Activated T-helper 1 cell treated with Interleukin-2 at 50 U/mL for 16 hours (primary cell): ENCODE results near the gene ANKH.
"Not testable (repeated sequence)": the region's sequence is repeated elsewhere in the genome, so short reads cannot be mapped to it uniquely, and the experiment has no call there.

Experiments used
- DNase-seq: peaks from one replicate; pipeline ENCODE4 v3.0.0-alpha.2; 2020; ENCODE audit warnings: low read depth

Gene ANKH

GRCh38 chr5:14826714-14827113 is 44.9 kb downstream of the ANKH start:
- no peak for DNase-seq

DNA sequence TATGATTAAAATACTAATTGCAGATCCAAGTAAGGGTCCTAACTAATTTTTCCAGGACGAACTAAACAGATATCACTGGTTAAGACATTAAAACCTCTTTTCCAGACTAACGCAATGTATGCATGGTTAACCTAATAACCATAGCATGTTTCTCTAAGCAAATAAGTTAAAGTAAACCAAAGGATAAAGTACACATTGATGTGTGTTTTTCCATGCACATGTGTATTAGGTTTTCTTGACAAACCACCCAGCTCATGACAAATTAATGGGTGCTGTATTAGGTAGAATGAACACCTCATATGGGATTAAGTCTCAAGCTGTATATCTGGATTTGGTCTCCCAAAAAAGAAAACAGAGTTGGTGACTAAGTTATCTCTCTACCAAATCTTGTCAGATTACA is 45.6 kb downstream of the ANKH start:
- DNase-seq: no peak

GRCh38 chr5:14824499-14824898 is 47.1 kb downstream of the ANKH start:
- DNase-seq: no peak

DNA sequence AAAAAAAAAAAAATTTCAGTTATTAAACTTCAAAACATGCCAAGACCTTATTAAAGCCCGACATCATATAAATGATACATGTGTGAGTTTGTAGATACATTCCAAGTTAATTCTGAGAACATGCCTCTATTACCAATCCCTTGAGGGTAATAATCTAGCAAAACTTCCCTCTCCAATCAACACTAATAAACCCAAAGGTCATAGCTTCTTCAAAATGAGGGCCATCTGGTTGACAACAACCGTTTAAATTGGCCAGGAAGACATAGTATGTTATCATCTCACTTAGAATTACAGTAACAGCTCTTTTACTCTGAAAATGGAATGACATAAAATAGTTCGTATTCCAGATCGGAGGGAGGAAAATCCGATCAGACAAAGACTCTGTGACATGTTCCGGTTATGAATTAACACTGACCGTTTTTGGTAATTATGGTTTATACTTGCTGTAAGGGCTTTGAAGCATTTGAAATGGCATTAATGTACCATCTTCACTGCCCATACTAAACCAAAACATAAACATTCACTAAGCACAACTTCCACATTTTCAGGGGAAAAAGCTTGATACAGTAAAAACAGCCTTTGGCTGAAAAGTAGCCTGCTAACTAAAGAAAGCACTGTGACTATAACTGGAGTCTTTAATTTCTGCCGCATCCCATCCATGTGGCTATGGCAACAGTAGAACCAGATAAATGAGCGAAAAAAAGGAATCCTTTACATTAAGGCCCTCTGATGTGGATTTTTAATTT is 50.3 kb downstream of the ANKH start:
- no peak for DNase-seq

DNA sequence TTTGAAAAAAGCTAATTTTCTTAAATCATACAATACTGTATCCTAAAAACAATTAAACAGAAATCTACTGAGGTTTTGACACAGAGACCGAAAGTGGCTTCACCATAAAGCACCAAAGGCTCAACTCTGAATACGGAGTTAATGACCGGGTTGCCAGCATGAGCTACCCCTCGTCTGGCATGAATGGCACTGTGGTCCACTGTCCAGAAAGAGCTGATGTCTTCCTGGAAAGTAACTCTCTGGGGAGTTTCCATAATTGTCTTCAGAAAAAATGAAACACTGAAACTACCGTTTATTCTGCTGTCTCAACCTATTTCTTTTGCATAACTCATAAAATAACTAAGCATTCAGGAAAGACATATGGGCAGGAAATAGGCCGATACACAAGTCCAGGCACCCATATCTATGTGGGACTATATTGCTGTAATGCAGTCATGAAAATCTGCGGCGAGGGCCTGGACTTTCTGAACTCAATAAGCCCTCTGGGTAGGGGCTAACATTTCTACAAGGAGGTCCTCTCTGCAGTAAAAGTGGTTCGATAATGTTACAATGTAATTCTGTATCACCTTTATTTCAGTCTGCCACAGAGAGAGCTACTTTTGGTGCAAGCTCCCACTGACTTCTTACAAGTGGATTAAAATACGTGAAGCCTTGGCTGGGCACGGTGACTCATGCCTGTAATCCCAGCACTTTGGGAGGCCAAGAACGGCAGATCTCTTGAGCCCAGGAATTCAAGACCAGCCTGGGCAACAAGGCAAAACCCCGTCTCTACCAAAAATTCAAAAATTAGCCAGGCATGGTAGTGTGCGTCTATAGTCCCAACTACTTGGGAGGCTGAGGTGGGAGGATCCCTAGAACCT is 52.4 kb downstream of the ANKH start:
- DNase-seq: no peak

- not testable (repeated sequence) for DNase-seq
Observed at GRCh38 chr5:14817762-14818136, 53.8 kb downstream of the ANKH start.

DNA sequence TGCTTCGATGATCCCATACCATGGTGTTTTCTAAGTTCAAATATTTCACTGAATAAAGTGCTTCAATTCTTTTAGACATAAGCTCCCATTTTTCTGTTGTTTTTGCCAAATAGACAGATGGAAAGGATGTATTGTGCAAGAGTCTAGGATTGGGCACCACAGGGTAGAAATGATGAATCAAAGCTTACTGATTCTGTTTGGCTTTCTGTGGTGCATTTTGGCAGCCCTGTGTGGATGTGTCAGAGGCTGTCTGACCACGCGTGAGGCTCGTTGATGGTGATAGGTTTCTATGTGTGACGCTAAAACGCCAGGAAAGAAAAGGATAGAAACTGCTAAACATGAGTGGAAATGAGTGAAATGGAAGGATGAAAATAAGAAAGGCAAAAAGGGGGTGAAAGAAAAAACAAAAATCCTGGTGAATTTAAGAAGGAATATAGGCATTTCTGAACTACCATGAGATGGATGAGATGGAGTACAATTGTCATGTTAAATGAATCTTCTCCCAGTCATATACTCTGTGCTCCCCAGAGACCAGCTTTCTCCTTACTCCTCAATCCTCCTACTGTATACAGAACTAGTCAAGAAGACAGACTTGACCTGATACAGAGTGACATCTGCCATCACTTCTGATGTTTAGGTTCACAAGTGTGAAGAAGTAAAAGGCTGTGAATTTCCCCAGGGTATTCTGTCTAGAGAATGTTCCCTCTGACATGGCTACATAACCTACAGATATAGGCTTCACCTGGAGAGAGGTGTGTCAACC is 54.4 kb downstream of the ANKH start:
- no peak for DNase-seq

- no peak for DNase-seq
Observed at GRCh38 chr5:14816374-14816998, 55.1 kb downstream of the ANKH start.

- DNase-seq: no peak
Observed at GRCh38 chr5:14813747-14814146, 57.8 kb downstream of the ANKH start.

GRCh38 chr5:14812166-14812565 is 59.4 kb downstream of the ANKH start:
- DNase-seq: no peak

GRCh38 chr5:14810928-14811572 is 60.5 kb downstream of the ANKH start:
- DNase-seq: no peak

DNA sequence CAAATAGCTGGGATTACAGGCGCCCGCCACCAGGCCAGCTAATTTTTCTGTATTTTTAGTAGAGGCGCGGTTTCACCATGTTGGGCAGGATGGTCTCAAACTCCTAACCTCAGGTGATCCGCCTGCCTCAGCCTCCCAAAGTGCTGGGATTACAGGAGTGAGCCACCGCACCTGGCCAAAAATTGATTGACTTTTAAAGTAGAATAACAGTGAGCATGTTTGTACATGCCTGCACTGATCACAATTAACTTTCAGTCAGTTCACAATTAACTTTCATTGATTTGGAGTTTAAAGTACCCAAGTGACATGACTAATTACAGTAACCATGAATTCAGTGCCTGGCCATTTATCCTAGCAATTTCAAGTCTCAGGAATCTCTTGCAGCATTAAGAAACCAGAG is 61.3 kb downstream of the ANKH start:
- no peak for DNase-seq

GRCh38 chr5:14809369-14810155 is 62.0 kb downstream of the ANKH start:
- DNase-seq: peak; percentile 62

DNA sequence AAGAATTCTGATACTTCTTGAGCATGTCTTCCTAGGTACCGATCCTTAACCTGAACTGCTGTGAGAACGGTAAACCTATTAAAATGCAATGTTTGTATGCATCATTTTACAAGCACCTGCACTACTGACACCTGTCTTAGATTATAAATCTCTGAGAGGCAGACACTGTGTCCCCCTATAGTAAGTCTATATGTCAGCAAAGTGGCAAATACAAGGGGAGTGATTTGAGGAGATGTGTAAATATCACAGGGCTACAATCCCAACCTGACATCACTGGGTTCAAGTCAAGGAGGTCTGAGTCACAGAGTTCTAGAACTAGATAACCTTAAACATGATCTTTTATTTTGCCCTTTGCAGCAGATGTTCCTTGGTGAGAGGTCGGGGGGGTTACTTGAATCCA is 64.1 kb downstream of the ANKH start:
- no peak for DNase-seq

GRCh38 chr5:14806456-14806855 is 65.1 kb downstream of the ANKH start:
- no peak for DNase-seq

GRCh38 chr5:14802541-14802940 is 69.0 kb downstream of the ANKH start:
- DNase-seq: no peak

DNA sequence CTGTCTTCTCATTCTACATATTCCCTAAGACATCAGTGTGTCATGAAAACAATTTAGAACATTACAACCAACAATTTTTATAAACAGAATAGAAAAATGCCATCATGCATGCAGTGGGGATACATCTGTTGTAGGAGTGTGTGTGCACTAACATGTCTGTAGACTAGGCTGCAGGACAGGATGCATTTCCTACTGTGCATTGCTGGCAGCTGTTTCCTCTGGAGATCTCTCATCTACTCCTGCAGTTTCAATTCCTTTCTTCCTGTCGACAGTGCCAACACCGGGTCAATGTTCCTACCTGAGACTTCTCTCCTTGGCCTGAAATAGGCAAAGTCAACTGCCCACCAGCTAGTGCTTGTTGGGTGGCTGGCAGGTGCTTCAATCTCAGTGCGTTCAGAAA is 69.8 kb downstream of the ANKH start:
- no peak for DNase-seq

DNA sequence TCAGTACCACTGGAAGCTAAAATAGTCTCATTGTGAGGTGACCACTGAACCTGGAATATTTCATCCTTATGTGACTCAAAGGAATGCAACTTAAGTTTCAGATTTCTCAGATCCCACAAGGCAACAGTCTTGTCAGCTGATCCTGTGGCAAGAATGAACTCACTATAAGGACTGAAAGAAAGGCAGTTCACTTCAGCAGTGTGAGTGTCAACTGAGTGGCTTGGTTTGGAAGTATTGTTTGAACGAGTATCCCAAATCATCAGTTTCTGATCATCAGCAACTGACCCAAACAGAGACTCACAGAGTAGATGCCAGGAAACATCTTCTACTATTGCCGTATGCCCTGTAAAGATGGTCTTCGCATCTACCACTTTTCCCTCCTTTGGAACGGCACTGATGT is 74.2 kb downstream of the ANKH start:
- DNase-seq: not testable (repeated sequence)

DNA sequence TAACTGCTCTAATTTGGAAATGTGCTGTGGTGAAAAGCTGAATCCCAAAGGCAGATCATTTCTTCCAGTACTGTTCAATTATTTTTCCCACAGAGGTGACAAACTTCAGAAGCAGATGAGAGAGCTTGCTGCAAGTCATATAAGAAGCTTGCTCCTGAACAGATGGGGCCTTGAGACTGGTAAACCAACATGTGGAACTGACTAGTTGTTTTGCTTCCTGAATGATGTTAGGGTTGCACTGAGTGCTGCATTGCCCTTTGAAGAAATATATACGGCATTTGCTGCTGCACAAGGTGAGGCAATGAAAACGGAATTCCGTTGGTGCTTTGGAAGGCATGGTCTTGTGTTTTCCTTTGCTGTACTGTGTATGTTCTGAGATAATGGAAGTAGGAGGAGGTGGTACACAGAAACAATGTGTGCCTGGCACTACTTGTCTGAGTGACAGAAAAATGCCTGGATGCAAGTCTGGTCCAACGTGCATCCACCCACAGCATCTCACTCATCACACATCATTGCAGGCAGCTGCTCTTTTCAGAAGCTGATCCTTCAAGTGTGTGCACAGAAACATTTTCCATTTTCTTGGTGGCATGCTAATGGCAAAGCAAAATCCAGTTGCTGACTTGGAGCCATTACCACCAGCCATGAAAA is 76.9 kb downstream of the ANKH start:
- no peak for DNase-seq

- DNase-seq: no peak
Observed at GRCh38 chr5:14793851-14794250, 77.7 kb downstream of the ANKH start.
